A549 (cell line): ENCODE data around the gene LSM10.

Experiments
- CTCF ChIP-seq: fragments of >200 bp; sonication (Bioruptor Twin); formaldehyde crosslinking; IDR thresholded peaks from 3 replicates; pipeline ENCODE4 v1.5.1; 2016
- EP300 ChIP-seq, 2 experiments: fragments of >200 bp; sonication (Bioruptor Twin); formaldehyde crosslinking; IDR thresholded peaks; 2 replicates in 1 of 2; 3 replicates in 1 of 2; pipeline ENCODE4 v1.6.1; 2016 to 2017
- PHF8 ChIP-seq: fragments of 200-600 bp; sonication (generic); IDR thresholded peaks from 2 replicates; pipeline ENCODE4 v1.6.1; 2016; ENCODE audit warnings: low read depth, mild to moderate bottlenecking, antibody characterized with exemption, moderate library complexity, borderline replicate concordance
- POLR2A ChIP-seq: IDR thresholded peaks from 2 replicates; pipeline ENCODE4 v1.6.1; 2012; ENCODE audit warnings: mild to moderate bottlenecking, low read length
- RFX5 ChIP-seq: fragments of 450-650 bp; IDR thresholded peaks from 2 replicates; pipeline ENCODE4 v1.7.1; 2014; ENCODE audit warnings: antibody characterized with exemption, mild to moderate bottlenecking, moderate library complexity
- ZSCAN20 ChIP-seq: fragments of 250-450 bp; sonication (Bioruptor Pico); IDR thresholded peaks from 2 replicates; pipeline ENCODE4 v1.8.0; 2022; ENCODE audit warnings: mild to moderate bottlenecking, moderate library complexity

DNA sequence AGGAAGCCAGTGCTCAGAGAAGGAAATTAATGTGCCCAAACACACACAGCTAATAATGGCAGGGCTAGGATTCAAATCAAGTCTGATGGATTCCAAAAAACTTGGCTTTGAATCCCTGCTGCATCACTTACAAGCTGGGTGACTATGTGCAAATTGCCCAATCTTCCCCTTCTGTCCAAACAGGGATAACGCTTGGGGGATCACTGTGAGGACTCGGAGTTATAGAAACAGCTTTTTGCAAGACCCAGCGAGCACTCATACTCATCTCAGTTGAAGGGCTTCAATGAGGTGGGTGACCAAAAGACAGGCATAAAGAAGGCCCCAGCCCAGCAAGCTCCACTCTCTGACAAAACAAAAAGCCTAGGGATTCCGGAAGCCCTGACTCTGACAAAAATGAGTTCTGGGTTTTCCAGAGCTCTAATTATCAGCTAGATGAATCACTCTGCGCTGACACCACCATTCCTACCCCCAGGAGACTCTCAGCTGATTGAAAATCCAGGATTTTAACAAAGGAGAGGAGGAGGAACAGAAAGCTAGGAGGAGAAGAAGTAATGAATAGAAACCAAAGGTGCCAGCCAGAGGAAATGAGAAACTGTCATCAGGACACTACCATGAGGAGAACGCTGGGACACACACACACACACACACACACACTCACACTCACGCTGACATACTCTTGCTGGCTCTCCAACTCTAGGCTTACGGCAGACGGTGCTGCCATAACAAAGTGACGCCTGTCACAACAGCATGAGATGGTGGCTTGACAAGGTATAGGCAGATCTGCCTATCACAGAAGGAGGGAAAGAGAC, 10.4 kb downstream of the LSM10 start:
- TF ChIP-seq PHF8 (no peak), EP300 (IDR thresholded peaks at IDR 0.05) (no peak), CTCF (no peak), RFX5 (no peak), ZSCAN20 (CRISPR knock-in tag) (no peak), POLR2A (no peak)
